HepG2 (cell line): ENCODE results near the gene MBNL3. TPM values are rescaled to one million over a fixed set of nuclear protein-coding genes. Genes with fewer than 3 reads are reported as not detected.

Experiments
- ADNP ChIP-seq: sonication (generic); formaldehyde crosslinking; IDR thresholded peaks from 2 replicates; pipeline ENCODE4 v1.4.0; 2020; ENCODE audit warnings: missing genetic modification reagents
- AGO2 ChIP-seq: fragments of 200-400 bp; formaldehyde crosslinking; optimal IDR thresholded peaks from 2 replicates; pipeline ENCODE3; 2017; ENCODE audit warnings: mild to moderate bottlenecking, low read depth, low read length, moderate library complexity
- CEBPG ChIP-seq: IDR thresholded peaks from 2 replicates; pipeline ENCODE4 v1.6.1; 2016
- CHD4 ChIP-seq: fragments of 200-600 bp; sonication (generic); IDR thresholded peaks from 2 replicates; pipeline ENCODE4 v1.7.0; 2017; ENCODE audit warnings: mild to moderate bottlenecking, low read length, borderline replicate concordance
- EED ChIP-seq: sonication (generic); formaldehyde crosslinking; IDR thresholded peaks from 2 replicates; pipeline ENCODE4 v1.5.0; 2020; ENCODE audit warnings: mild to moderate bottlenecking, missing genetic modification reagents
- JUND ChIP-seq: sonication (generic); formaldehyde crosslinking; IDR thresholded peaks from 2 replicates; pipeline ENCODE4 v1.8.0; 2022; ENCODE audit warnings: mild to moderate bottlenecking, missing genetic modification reagents
- KAT2B ChIP-seq: fragments of 150-350 bp; IDR thresholded peaks from 2 replicates; pipeline ENCODE4 v1.6.1; 2014; ENCODE audit warnings: low read depth, low read length, borderline replicate concordance
- KLF12 ChIP-seq: sonication (generic); formaldehyde crosslinking; IDR thresholded peaks from 2 replicates; pipeline ENCODE4 v1.4.0; 2020; ENCODE audit warnings: missing genetic modification reagents, borderline replicate concordance
- MAFG ChIP-seq: sonication (generic); formaldehyde crosslinking; IDR thresholded peaks from 2 replicates; pipeline ENCODE4 v1.5.1; 2020; ENCODE audit warnings: mild to moderate bottlenecking, missing genetic modification reagents
- MBNL3 ChIP-seq: fragments of 250-450 bp; sonication (Bioruptor Pico); conservative IDR thresholded peaks from 2 replicates; pipeline ENCODE4 v1.8.0; 2022; ENCODE audit warnings: mild to moderate bottlenecking, inconsistent platforms
- ONECUT2 ChIP-seq: sonication (generic); formaldehyde crosslinking; IDR thresholded peaks from 2 replicates; pipeline ENCODE4 v1.4.0; 2020; ENCODE audit warnings: missing genetic modification reagents
- REXO4 ChIP-seq: sonication (generic); formaldehyde crosslinking; IDR thresholded peaks from 2 replicates; pipeline ENCODE4 v1.8.0; 2022; ENCODE audit warnings: missing genetic modification reagents, mild to moderate bottlenecking, borderline replicate concordance
- RXRB ChIP-seq: IDR thresholded peaks from 2 replicates; pipeline ENCODE4 v1.6.1; 2016; ENCODE audit warnings: borderline replicate concordance, missing genetic modification reagents, missing compliant biosample characterization
- SOX13 ChIP-seq, 3 experiments: fragments of 450-650 bp in 1 of 3; sonication (generic) in 1 of 3; formaldehyde crosslinking in 1 of 3; IDR thresholded peaks in 2 of 3; conservative IDR thresholded peaks in 1 of 3; 2 replicates each; pipeline versions ENCODE4 v1.5.0 to v1.6.1; 2016 to 2020; ENCODE audit warnings: antibody characterized with exemption in 1 of 3, mild to moderate bottlenecking in 1 of 3, missing compliant biosample characterization in 1 of 3, missing genetic modification reagents in 1 of 3, moderate library complexity in 1 of 3
- SRSF9 ChIP-seq: fragments of 200-400 bp; formaldehyde crosslinking; IDR thresholded peaks from 2 replicates; pipeline ENCODE4 v1.6.1; 2018; ENCODE audit warnings: borderline replicate concordance, mild to moderate bottlenecking, low read depth, low read length; ENCODE audit not compliant: insufficient read depth, poor library complexity, severe bottlenecking
- YEATS2 ChIP-seq: sonication (generic); formaldehyde crosslinking; IDR thresholded peaks from 2 replicates; pipeline ENCODE4 v1.4.0; 2020; ENCODE audit warnings: missing genetic modification reagents, borderline replicate concordance
- ZHX1 ChIP-seq: sonication (generic); formaldehyde crosslinking; IDR thresholded peaks from 2 replicates; pipeline ENCODE4 v1.8.1; 2022; ENCODE audit warnings: low read depth, mild to moderate bottlenecking, missing genetic modification reagents
- ZNF10 ChIP-seq: sonication (generic); formaldehyde crosslinking; IDR thresholded peaks from 2 replicates; pipeline ENCODE4 v1.4.0; 2020; ENCODE audit warnings: mild to moderate bottlenecking, low read depth, missing genetic modification reagents, borderline replicate concordance
- ZNF17 ChIP-seq: sonication (generic); formaldehyde crosslinking; IDR thresholded peaks from 2 replicates; pipeline ENCODE4 v1.5.0; 2020; ENCODE audit warnings: mild to moderate bottlenecking, missing genetic modification reagents
- ZNF430 ChIP-seq: sonication (generic); formaldehyde crosslinking; IDR thresholded peaks from 2 replicates; pipeline ENCODE4 v1.9.0; 2021; ENCODE audit warnings: mild to moderate bottlenecking, missing genetic modification reagents
- ZNF503 ChIP-seq: sonication (generic); formaldehyde crosslinking; IDR thresholded peaks from 2 replicates; pipeline ENCODE4 v1.4.0; 2020; ENCODE audit warnings: missing genetic modification reagents
- polyA plus RNA-seq, 8 experiments: library from polyadenylated mRNA; depleted of rRNA in 3 of 8; stranded (reverse) in 7 of 8; unstranded in 1 of 8; fragments of >200 nt; fragmentation: Illumina TruSeq in 4 of 8; extraction: Trizol in 4 of 8; gene quantifications; 2 replicates each; pipeline versions ENCODE4 v1.2.1 to v1.2.3, GENCODE V29; 2011 to 2016; ENCODE audit warnings: low read depth in 4 of 8, missing spikeins in 1 of 8, mixed read lengths in 1 of 8; ENCODE audit not compliant: insufficient read depth in 1 of 8
- total RNA-seq, 5 experiments: library from RNA; depleted of rRNA; stranded (reverse); fragments of >200 nt; fragmentation: Illumina TruSeq; extraction: Trizol; gene quantifications; 2 replicates each; pipeline ENCODE4 v1.2.3, GENCODE V29; 2016; ENCODE audit warnings: low read depth in 1 of 5

MBNL3 gene
- total and polyA plus RNA-seq, 2 of the 13 experiments (the other 11 are each of a cell fraction or from before 2014, with no cell fraction given) = 155 to 257 TPM

DNA sequence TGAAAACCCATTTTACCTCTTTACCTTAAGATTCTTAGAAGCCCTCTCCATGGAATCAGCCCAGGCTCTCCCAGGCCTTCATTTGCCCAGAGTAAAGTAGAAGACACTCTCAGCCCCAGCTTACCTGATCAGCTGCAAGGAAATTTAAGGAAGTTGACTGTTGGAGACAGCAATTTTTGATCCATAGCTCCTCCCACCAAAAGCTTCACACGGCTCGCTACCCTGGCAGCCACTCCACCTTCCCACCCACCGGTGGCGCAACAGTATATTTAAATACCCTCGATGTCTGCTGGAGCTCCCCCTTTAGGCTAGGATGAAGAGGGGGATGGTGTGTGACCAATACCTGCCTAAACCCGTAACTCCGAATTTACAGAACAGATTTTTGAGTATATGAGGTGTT, 75.4 kb downstream of the MBNL3 start (continued):
- TF ChIP-seq AGO2 (no peak), CHD4 (no peak), MBNL3 (no peak), ZNF430 (CRISPR knock-in tag) (no peak), YEATS2 (CRISPR knock-in tag) (no peak), SOX13 (IDR thresholded peaks at IDR 0.05) (no peak), SOX13 (CRISPR knock-in tag; conservative IDR thresholded peaks at IDR 0.05 in 1 of 2, IDR thresholded peaks at IDR 0.05 in 1 of 2) (peak in 1 of 2 experiments; percentile 45; a peak in 1 of 4 replicates), ADNP (CRISPR knock-in tag) (no peak), ZNF10 (CRISPR knock-in tag) (no peak), MAFG (CRISPR knock-in tag) (no peak), KLF12 (CRISPR knock-in tag) (no peak), EED (CRISPR knock-in tag) (no peak), CEBPG (CRISPR knock-in tag) (peak; percentile 88), KAT2B (no peak), SRSF9 (no peak), ZHX1 (CRISPR knock-in tag) (no peak), REXO4 (CRISPR knock-in tag) (no peak), JUND (CRISPR knock-in tag) (no peak), ZNF17 (CRISPR knock-in tag) (no peak), ZNF503 (no peak), ONECUT2 (CRISPR knock-in tag) (no peak), RXRB (CRISPR knock-in tag) (peak; percentile 45; the same call in 1 of the 2 replicates)
